IMR-90 (cell line): ENCODE data around the gene MARCHF3.

Source experiments
- BHLHE40 ChIP-seq: fragments of 150-350 bp; IDR thresholded peaks from 2 replicates; pipeline ENCODE4 v1.6.1; 2016; ENCODE audit warnings: mild to moderate bottlenecking, low read depth, low read length
- CEBPB ChIP-seq: IDR thresholded peaks from 2 replicates; pipeline ENCODE4 v1.6.1; 2012; ENCODE audit warnings: low read depth, low read length, improper control_type of control experiment
- CTCF ChIP-seq: conservative IDR thresholded peaks from 2 replicates; pipeline ENCODE4 v1.5.1; 2012; ENCODE audit warnings: mild to moderate bottlenecking, low read depth, low read length, improper control_type of control experiment
- ELK1 ChIP-seq: fragments of 150-350 bp; IDR thresholded peaks from 2 replicates; pipeline ENCODE4 v1.6.1; 2016; ENCODE audit warnings: low read depth, mild to moderate bottlenecking, low read length, moderate library complexity, borderline replicate concordance
- FOS ChIP-seq: fragments of 150-350 bp; IDR thresholded peaks from 2 replicates; pipeline ENCODE4 v1.6.1; 2016; ENCODE audit warnings: low read depth, low read length
- MAFK ChIP-seq: IDR thresholded peaks from 2 replicates; pipeline ENCODE4 v1.6.1; 2012; ENCODE audit warnings: low read depth, low read length, improper control_type of control experiment
- MAZ ChIP-seq: IDR thresholded peaks from 2 replicates; pipeline ENCODE4 v1.6.1; 2012; ENCODE audit warnings: low read depth, mild to moderate bottlenecking, low read length, improper control_type of control experiment, moderate library complexity, borderline replicate concordance
- MXI1 ChIP-seq: IDR thresholded peaks from 2 replicates; pipeline ENCODE4 v1.6.1; 2012; ENCODE audit warnings: low read depth, mild to moderate bottlenecking, low read length, moderate library complexity, borderline replicate concordance
- POLR2A ChIP-seq: IDR thresholded peaks from 2 replicates; pipeline ENCODE4 v1.6.1; 2012; ENCODE audit warnings: mild to moderate bottlenecking, low read depth, low read length
- RAD21 ChIP-seq: IDR thresholded peaks from 2 replicates; pipeline ENCODE4 v1.6.1; 2012; ENCODE audit warnings: low read length, improper control_type of control experiment
- RCOR1 ChIP-seq: IDR thresholded peaks from 2 replicates; pipeline ENCODE4 v1.6.1; 2012; ENCODE audit warnings: mild to moderate bottlenecking, low read length, improper control_type of control experiment; ENCODE audit not compliant: insufficient replicate concordance
- RFX5 ChIP-seq: IDR thresholded peaks from 2 replicates; pipeline ENCODE4 v1.8.0; 2012; ENCODE audit warnings: low read depth, mild to moderate bottlenecking, low read length, moderate library complexity
- SMC3 ChIP-seq: fragments of 150-350 bp; IDR thresholded peaks from 2 replicates; pipeline ENCODE4 v1.6.1; 2016; ENCODE audit warnings: low read depth, mild to moderate bottlenecking, antibody characterized with exemption, low read length, moderate library complexity
- USF2 ChIP-seq: fragments of 150-350 bp; IDR thresholded peaks from 2 replicates; pipeline ENCODE4 v1.6.1; 2017; ENCODE audit warnings: mild to moderate bottlenecking, antibody characterized with exemption, low read length, low read depth

GRCh38 chr5:127061537-127061936, 31.2 kb upstream of the MARCHF3 start:
- TF ChIP-seq POLR2A (no peak), CTCF (no peak), BHLHE40 (no peak), CEBPB (no peak), RAD21 (no peak), SMC3 (no peak), USF2 (no peak), MXI1 (no peak), RFX5 (no peak), FOS (no peak), RCOR1 (no peak), ELK1 (no peak), MAFK (no peak), MAZ (no peak)
